ENCODE measurements around the gene OR8B4.

Gene OR8B4

DNA sequence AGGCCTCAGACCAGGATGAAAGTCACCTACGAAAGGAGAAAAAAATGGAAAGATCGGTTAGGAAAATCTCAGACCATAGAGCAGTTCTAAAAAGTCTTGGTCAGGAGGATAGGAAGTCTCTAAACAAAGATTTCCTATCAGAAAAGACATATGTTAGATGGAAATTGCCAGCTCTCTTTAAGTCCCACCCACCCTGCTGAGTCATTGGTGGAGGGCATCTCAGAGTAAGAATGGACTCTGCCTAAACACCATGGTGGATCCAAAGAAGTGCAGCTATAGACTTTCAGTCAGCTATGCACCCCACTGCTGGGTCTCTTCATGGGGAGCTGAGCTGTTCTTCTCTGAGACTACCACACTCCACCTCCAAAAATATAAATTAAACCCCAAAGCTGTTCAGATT is 44.1 kb downstream of the OR8B4 start:
- no peak overlapping the region for H3K4me3 ChIP-seq (ENCODE audit: low read depth, low read length)
- no peak for DNase-seq (ENCODE audit: low read depth)
- TF ChIP-seq MAX (IDR thresholded peaks at IDR 0.05; ENCODE audit: low read depth, low read length) (no peak), MYC (IDR thresholded peaks at IDR 0.05; ENCODE audit: low read depth, low read length) (no peak), POLR2A (IDR thresholded peaks at IDR 0.05; ENCODE audit: extremely low read depth, insufficient read length) (no peak)
- TF ChIP-seq, protein P1, sequence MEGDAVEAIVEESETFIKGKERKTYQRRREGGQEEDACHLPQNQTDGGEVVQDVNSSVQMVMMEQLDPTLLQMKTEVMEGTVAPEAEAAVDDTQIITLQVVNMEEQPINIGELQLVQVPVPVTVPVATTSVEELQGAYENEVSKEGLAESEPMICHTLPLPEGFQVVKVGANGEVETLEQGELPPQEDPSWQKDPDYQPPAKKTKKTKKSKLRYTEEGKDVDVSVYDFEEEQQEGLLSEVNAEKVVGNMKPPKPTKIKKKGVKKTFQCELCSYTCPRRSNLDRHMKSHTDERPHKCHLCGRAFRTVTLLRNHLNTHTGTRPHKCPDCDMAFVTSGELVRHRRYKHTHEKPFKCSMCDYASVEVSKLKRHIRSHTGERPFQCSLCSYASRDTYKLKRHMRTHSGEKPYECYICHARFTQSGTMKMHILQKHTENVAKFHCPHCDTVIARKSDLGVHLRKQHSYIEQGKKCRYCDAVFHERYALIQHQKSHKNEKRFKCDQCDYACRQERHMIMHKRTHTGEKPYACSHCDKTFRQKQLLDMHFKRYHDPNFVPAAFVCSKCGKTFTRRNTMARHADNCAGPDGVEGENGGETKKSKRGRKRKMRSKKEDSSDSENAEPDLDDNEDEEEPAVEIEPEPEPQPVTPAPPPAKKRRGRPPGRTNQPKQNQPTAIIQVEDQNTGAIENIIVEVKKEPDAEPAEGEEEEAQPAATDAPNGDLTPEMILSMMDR (IDR thresholded peaks at IDR 0.05; ENCODE audit: low read depth, low read length): no peak

DNA sequence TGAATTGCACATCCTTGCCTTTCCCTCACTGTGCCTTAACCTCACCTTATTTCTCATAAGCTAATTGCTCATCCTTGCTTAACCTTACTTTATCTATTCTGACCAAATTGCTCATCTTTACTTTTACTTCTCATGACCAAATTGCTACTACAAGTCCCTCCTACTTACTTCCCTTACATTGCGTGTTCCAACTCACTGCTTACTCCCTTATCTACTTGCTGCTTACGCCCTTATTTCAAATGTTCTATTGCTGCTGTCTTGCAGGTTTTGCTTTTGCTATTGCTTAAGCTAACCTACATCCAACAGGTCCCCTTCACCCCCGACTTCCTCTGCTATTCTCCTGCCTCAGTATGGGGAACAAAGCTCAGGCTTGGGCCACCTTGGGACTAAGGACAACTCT is 48.4 kb downstream of the OR8B4 start:
- no peak for TF ChIP-seq MYC (IDR thresholded peaks at IDR 0.05; ENCODE audit: low read depth, low read length)
- TF ChIP-seq, protein P1 (IDR thresholded peaks at IDR 0.05; ENCODE audit: low read depth, low read length): no peak
- no peak for TF ChIP-seq MAX (IDR thresholded peaks at IDR 0.05; ENCODE audit: low read depth, low read length)
- TF ChIP-seq POLR2A (IDR thresholded peaks at IDR 0.05; ENCODE audit: extremely low read depth, insufficient read length): no peak
- no peak overlapping the region for H3K4me3 ChIP-seq (ENCODE audit: low read depth, low read length)
- DNase-seq (ENCODE audit: low read depth): no peak

Data from NB4 (cell line).